GM18951 (cell line): Measurements from ENCODE around the gene BHLHE23.

ENCODE experiments used
- POLR2A ChIP-seq: IDR thresholded peaks from 4 replicates; pipeline ENCODE4 v1.6.1; 2011; ENCODE audit warnings: mild to moderate bottlenecking; ENCODE audit not compliant: insufficient read length, insufficient read depth; ENCODE audit errors: extremely low read depth
- in situ Hi-C: fragments of 300-500 bp; cut with MboI; formaldehyde crosslinking; loops from one replicate; pipeline ENCODE4 v1.12.0; 2022; ENCODE audit warnings: low sequenced_read_pairs, mixed read lengths, inconsistent platforms; ENCODE audit not compliant: unreplicated experiment

Gene BHLHE23

DNA sequence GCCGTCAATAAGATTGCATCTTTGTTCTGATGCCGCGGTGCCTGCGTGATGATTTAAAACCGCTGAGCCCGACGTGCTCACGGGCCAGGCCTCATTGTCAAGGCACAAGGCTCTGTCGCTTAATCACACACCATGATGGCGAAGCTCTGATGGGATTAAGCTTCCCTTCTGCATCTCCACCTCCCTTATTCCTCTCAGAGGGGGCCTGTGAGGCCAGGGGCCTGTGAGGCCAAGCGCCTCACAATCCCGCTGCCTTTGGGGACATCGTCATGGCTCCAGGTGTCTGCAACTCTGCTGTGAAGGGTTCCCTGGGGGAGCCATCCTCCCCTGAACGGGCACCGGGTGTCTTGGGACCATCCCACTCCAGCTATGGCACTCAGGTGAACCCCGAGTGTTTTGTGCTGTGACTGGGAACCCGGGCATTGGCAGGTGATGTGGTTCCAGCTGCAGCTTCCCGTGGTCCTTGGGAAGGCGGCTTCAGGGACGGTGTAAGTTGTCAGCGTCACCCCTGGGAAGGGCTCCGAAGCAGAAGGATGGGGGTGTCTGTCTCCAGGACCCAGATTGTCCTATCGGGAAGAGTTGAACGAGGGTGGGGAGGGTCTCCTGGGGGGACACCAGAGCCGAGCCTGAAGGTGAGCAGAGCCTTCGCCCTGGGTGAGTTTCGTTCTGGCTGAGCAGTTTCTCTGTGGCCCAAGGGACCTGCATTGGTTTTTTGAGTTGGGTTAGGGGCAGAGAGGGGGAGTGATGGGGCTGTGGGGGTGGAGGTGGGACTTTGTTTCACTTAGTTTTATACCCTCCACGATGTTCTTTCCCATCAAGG lies 18.0 kb upstream of the BHLHE23 start:
- TF ChIP-seq POLR2A = no peak
- in situ Hi-C loops = no loop called here

- in situ Hi-C loops = no loop called here
- no peak for TF ChIP-seq POLR2A
Measured at GRCh38 chr20:63023936-63024571, 17.3 kb upstream of the BHLHE23 start.

GRCh38 chr20:63023071-63023935 lies 16.5 kb upstream of the BHLHE23 start:
- in situ Hi-C loops = no loop called here

DNA sequence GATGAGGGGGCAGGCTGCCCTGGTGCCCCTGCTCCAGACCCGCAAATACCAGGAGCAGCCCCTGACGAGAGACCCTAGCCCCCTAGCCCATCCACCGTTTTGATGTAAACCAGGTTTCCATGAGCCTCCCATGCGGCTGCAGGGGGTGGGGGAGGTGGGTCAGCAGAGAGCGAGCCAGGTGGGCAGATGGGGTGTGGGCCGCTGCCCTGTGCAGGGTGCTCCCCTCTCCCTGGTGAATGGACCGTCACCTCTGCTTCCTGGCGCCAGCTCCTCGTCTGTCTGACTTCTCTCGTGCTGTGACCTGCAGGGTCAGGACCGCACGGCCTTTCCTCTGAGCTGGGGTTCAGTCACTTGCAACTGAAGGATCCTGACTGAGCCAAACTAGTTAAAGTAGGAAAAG lies 15.7 kb upstream of the BHLHE23 start:
- in situ Hi-C loops = no loop called here
- no peak for TF ChIP-seq POLR2A

More at GRCh38 chr20:63023071-63023935, 16.5 kb upstream of the BHLHE23 start:
- no peak for TF ChIP-seq POLR2A

- no peak for TF ChIP-seq POLR2A
- in situ Hi-C loops = no loop called here
Measured at GRCh38 chr20:63021356-63022321, 14.9 kb upstream of the BHLHE23 start.

DNA sequence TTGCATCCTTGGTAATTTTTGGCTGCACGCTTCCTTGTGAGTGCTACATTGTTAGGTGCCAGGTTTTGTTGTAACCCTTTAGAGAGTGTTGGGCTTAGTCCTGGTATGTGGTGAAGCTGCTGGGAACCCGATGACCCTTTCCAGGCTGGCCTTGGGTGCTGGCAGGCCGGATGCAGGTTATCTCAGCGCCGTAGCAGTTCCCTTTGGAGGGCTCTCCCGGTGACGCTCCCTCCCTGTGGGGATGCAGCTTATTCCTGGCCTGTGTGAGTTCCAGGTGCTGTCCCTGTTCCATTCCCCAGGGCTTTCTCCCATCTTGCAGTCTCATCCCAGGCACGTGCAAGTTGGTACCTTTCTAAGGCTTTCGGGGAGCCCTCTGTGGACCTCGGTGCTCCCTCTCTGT lies 13.9 kb upstream of the BHLHE23 start:
- no peak for TF ChIP-seq POLR2A
- in situ Hi-C loops = no loop called here

DNA sequence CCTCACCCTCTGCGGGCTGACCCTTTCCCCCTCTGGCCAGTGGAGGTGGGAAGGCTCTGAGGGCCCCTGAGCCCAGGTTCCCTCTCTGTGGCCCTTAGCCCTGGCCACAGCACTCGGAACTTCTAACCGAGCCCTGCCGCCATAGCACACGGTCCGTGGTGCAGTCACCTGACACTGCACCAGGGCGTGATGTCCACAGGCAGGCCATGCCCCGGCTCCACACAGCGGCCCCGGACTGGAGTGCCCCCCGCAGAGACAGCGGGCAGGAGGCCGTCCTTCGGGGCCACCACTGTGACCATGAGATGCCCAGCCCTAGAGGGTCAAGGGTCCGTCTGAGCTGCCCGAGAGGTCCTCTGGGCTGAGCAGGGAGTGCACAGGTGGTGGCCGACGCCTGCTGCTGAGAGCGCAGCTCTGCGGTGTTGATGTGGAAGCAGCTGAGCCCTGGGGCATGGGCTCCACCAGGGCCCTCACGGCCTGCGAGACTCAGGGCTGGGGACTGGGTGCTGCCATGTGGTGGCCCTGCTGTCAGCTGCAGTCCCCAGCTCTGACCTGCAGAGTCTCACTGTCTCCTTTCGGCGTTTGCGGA lies 11.2 kb upstream of the BHLHE23 start:
- TF ChIP-seq POLR2A = no peak
- in situ Hi-C loops = no loop called here

- in situ Hi-C loops = no loop called here
- TF ChIP-seq POLR2A = no peak
Measured at GRCh38 chr20:63017076-63017825, 10.5 kb upstream of the BHLHE23 start.

- in situ Hi-C loops = no loop called here
- TF ChIP-seq POLR2A = no peak
Measured at GRCh38 chr20:63016514-63017075, 9.8 kb upstream of the BHLHE23 start.

DNA sequence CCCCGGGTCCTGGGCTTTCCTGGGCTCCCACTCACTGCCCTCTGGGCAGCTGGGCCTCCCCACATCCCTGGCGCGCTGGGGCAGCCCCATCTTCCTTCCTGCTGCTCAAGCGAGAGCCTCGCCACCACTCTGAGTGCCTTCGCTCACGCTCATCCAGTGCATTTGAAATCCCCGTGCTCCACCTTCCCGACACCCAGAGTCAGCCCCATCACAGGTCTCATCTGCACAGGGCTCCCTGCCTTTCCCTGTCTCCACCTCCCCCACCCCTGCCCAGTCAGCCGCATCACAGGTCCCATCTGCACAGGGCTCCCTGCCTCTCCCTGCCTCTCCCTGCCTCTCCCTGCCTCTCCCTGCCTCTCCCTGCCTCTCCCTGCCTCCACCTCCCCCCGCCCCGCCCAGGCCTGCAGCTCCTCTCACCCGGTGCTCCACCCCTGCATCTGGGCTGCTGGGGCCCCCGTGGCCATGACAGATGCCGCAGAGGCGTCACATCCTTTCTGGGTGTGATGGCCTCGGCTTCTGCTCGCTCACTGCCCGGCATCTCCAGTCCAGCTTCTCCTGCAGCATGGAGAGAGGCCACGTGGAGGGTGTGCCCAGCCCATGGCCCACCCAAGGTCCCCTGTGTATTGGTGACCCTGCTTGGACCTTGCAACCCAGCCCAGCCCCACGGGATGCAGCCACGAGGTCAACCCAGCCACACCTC lies 9.0 kb upstream of the BHLHE23 start:
- no peak for TF ChIP-seq POLR2A
- in situ Hi-C loops = no loop called here
